Measurements from ENCODE around the gene IFITM1.

DNA sequence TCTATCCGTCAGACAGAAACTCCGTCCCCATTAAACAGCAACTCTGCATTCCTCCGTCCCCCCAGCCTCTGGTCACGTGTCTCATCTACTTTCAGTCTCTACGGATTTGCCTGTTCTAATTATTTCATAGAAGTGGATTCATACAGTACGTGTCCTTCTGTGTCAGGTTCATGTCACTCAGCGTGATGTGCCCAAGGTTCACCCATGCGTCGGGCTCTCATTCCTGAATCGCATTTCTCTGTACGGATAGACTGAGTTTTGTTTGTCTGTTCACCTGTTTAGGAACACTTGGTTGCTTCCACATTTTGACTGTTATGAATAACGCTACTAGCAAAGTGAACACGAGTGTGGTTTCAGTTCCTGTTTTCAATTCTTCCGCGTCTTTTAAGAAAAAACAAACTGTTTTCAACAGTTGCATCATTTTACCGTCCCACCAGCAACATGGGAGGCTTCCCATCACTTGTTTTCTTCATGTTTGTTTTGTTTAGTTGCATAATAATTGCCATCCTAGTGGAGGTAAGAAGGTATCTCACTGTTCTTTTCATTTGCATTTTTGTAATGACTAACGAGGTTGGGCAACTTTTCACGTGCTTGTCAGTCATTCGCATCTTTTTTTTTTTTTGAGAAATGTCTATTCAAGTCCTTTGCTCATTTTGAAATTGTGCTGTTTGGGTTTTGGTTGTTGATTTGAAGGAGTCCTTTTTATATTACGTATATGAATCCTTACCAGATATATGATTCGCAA is 44.5 kb upstream of the IFITM1 start:
- 0 out of 2 replicates have a peak, but pooled peaks have one; percentile 46 for TF ChIP-seq POLR2AphosphoS5 (IDR thresholded peaks at IDR 0.05; ENCODE audit: low read depth, low read length)
- peak; percentile 43; the same call in 1 of the 2 replicates for TF ChIP-seq TAF1 (IDR thresholded peaks at IDR 0.05; ENCODE audit: low read depth, low read length)

Data from GM12891 (cell line).